Measurements from ENCODE around the gene FAM53A. TPM values are rescaled to one million over a fixed set of nuclear protein-coding genes. Genes with fewer than 3 reads are reported as not detected.

The FAM53A gene
- total and polyA plus RNA-seq, 2 experiments from 2014 or later: 7.1 to 11.8 TPM

DNA sequence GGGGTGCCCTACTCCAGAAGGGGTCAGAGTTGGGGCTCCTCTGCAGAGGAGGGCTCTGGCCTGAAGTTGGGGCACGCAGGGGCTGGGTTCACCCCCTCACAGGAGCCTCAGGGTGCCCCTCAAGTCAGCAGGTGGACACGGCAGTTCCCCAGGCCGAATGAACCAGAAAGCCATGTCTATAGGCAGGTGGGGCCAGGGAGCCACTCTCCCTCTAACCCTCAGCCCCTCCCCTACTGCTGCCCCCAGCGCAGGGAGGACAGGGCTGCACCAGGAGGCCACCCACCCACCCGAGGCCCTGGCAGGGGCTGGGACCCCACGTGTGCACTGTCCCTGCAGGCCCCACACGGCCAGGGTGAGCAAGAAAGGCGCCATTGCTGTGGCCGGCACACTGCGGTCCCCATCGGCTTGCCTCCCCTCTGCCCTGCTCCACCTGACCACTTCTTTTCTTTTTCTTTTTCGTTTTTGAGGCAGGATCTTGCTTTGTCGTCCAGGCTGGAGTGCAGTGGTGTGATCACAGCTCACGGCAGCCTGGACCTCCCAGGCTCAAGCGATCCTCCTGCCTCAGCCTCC, 83.8 kb downstream of the FAM53A start:
- Histone ChIP-seq H3K9me3 (ENCODE audit: low read depth) (no peaks in the 10 kb centered on the region), H3K27me3 (no peaks in the 10 kb centered on the region), H3K4me1 (ENCODE audit: low read depth) (peaks cover 3% of the 10 kb centered on the region), H3K36me3 (no peaks in the 10 kb centered on the region), H3K4me3 (no peak overlapping the region), H3K27ac (no peak overlapping the region)
- TF ChIP-seq CTCF (IDR thresholded peaks at IDR 0.05; ENCODE audit: low read depth, low read length): no peak
- no peak for DNase-seq (ENCODE audit: low read depth in 1 of 2, low spot score in 1 of 2)

DNA sequence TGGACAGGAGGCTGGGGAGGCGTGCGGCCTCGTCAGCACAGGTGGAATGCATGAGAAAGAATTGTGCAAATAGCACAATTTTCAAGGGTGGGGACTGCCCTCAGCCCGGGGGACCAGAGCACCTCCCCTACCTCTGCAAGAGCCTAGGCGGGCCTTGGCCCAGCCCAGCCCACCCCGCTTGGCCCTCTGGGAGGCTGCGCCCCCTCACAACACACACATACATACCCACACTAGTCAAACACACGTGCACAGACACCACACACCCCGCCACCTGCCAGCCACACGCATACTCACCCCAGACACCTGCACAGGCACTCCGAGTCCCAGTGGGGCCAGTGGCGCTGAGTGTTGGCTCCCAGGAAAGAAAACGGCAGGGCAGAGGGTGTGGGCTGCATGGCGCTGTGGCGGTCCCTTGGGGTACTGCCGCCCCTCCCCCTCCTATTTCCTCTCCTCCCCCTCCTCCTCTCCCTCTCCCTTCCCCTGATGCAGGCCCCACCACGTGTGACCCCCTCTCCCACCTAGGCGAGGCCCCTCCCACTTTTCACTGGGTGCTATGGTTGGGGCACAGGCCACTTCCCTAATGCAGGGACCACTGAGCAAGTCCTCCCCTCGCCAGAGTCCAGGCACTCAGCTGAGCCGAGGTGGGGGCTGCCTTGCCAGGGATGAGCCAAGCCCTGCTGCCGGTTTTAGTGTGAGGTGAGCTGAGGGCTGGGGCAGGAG, 84.5 kb downstream of the FAM53A start:
- no peak for TF ChIP-seq CTCF (IDR thresholded peaks at IDR 0.05; ENCODE audit: low read depth, low read length)
- DNase-seq (ENCODE audit: low read depth in 1 of 2, low spot score in 1 of 2): no peak
- no peak overlapping the region for H3K4me3 ChIP-seq

GRCh38 chr4:1599026-1599481, 85.1 kb downstream of the FAM53A start:
- H3K36me3 ChIP-seq: no peaks in the 10 kb centered on the region
- H3K27me3 ChIP-seq: no peaks in the 10 kb centered on the region
- no peaks in the 10 kb centered on the region for H3K9me3 ChIP-seq (ENCODE audit: low read depth)
- H3K27ac ChIP-seq: no peak overlapping the region
- H3K4me1 ChIP-seq (ENCODE audit: low read depth): peaks cover 3% of the 10 kb centered on the region
- no peak for TF ChIP-seq CTCF (IDR thresholded peaks at IDR 0.05; ENCODE audit: low read depth, low read length)
- no peak overlapping the region for H3K4me3 ChIP-seq
- DNase-seq (ENCODE audit: low read depth in 1 of 2, low spot score in 1 of 2): no peak

More for the DNA sequence above, 84.5 kb downstream of the FAM53A start:
- peaks cover 3% of the 10 kb centered on the region for H3K4me1 ChIP-seq (ENCODE audit: low read depth)
- no peak overlapping the region for H3K27ac ChIP-seq
- H3K36me3 ChIP-seq: no peaks in the 10 kb centered on the region
- no peaks in the 10 kb centered on the region for H3K27me3 ChIP-seq
- H3K9me3 ChIP-seq (ENCODE audit: low read depth): no peaks in the 10 kb centered on the region

DNA sequence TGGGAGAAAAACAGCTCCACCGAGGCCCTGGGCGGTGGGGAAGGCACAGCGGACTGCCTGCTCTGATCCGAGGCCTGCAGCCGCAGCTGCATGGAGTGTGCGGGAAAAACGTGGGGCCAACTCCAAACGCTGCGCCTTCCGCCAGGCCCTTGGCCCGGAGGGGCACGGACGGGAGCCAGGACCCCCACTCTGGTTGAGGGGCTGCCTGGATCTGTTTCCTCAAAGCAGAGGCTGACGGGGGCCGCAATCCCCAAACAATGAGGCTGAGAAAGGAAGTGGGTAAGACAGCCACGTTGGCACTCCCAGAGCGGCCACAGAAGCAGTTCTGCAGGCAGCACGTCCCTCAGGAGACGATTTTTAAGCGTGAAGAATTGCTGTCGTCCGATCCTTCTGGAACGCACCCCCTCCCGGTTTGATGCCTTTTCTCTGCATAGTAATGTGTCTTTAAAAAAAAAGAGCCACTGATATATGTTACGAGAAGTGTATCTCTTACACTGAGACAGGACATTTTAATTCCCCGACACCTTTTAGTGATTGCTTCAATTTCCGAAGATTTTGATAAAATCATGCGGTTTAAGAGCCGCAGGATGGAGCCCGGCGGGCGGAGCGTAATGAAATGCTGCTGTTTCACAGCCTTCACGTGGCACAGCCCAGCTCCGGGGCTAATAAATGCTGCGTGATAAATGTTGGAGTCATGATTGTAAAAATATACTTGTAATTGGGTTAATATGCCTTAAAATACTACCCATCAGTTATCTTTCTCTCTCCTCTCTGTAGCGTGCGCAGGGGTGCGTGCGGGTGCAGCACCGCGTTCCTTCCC, 85.7 kb downstream of the FAM53A start:
- no peak for DNase-seq (ENCODE audit: low read depth in 1 of 2, low spot score in 1 of 2)
- Histone ChIP-seq H3K9me3 (ENCODE audit: low read depth) (no peaks in the 10 kb centered on the region), H3K27ac (no peak overlapping the region), H3K4me3 (no peak overlapping the region), H3K27me3 (no peaks in the 10 kb centered on the region), H3K4me1 (ENCODE audit: low read depth) (peaks cover 3% of the 10 kb centered on the region), H3K36me3 (no peaks in the 10 kb centered on the region)
- TF ChIP-seq CTCF (IDR thresholded peaks at IDR 0.05; ENCODE audit: low read depth, low read length): no peak

DNA sequence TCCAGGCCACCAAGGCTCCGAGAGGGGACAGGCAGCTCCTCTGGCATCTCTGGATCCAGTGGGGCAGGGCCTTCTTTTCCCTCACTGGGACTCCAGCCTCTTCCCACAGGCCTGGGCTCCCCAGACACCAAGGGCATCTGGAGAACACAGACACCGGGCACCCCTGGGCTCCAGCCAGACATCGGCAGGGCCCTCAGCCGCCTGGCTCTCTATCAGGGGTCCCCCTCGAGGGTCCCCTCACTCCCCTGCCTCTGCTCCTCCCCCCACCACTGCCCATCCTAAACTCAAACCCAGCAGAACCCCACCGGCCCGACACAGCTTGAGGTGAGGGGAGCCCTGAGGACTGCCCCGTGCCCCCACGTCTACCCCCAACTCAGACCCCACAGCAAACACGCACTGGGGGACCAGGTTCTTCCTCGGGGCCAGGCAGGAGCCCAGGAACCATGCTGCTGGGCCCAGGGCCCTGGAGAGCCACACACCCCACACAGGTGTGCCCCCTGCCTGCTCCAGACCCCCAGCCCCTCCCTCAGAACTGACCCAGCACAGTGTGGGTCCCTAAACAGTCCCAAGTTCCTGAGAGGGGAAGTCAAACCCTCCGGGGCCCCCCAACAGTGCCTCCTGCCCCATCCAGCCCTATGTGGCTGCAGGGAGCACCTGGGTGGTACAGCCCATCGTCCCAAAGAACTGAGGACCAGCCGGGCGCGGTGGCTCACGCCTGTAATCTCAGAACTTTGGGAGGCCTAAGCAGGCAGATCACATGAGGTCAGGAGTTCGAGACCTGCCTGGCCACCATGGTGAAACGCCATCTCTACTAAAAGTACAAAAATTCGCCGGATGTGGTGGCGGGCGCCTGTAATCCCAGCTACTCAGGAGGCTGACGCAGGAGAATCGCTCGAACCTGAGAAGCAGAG, 86.8 kb downstream of the FAM53A start:
- no peaks in the 10 kb centered on the region for H3K36me3 ChIP-seq
- no peaks in the 10 kb centered on the region for H3K27me3 ChIP-seq
- peaks cover 3% of the 10 kb centered on the region for H3K4me1 ChIP-seq (ENCODE audit: low read depth)
- H3K4me3 ChIP-seq: no peak overlapping the region
- H3K9me3 ChIP-seq (ENCODE audit: low read depth): no peaks in the 10 kb centered on the region
- no peak overlapping the region for H3K27ac ChIP-seq
- DNase-seq (ENCODE audit: low read depth in 1 of 2, low spot score in 1 of 2): no peak
- no peak for TF ChIP-seq CTCF (IDR thresholded peaks at IDR 0.05; ENCODE audit: low read depth, low read length)
